HG02970 (cell line): Measurements from ENCODE around the gene EPM2A.
"Not testable (repeated sequence)": the region's sequence is repeated elsewhere in the genome, so short reads cannot be mapped to it uniquely, and the experiment has no call there.

Experiments used
- ATAC-seq: cut with Tn5 transposase; IDR thresholded peaks from one replicate; pipeline ENCODE4 v1.9.1; 2021; ENCODE audit warnings: mild to moderate bottlenecking, moderate library complexity, moderate number of reproducible peaks; ENCODE audit not compliant: unreplicated experiment, low FRiP score

EPM2A gene

DNA sequence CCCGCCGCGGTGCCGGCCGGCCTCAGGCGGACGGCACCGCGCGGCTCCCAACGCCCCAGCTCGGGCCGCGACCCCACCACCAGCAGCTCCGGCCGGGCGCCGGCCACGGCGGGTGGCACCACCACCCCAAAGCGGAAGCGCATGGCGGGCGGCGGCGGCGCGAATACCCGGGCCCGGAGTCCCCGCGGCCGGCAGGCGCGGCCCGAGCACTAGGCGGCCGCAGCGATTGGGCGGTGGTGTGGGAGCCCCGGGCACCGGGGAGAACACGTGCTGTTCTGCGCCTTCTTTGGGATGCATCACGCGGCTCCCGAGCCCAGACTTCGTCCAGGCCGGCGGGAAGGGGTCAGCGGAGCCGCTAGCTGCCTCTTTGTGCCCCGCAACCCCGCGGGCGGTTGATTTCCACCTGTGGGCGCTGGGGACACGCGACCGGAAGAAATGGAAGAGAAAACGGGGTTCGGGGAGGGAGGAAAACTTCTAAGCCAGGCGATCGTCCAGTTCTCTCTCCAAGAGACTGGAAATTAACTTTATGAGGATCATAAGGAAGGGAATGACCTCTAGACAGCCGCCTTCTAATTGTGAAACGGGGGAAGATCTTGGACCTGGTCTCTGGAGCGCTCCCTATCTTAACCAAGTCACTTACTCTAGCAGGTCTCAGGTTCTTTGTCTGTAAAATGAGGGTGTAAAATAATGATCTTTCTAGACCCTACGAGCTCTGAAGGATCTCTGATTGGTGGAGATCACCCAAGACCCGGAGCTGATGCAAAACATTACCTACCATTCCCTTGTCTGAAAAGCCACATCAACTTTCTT lies at the start of gene EPM2A:
Gene EPM2A (minus strand): TSS at position 165 of the 810 bp plus-strand sequence. CDS start 22 bp downstream, at position 143.
- ATAC-seq, result peak; percentile 72

DNA sequence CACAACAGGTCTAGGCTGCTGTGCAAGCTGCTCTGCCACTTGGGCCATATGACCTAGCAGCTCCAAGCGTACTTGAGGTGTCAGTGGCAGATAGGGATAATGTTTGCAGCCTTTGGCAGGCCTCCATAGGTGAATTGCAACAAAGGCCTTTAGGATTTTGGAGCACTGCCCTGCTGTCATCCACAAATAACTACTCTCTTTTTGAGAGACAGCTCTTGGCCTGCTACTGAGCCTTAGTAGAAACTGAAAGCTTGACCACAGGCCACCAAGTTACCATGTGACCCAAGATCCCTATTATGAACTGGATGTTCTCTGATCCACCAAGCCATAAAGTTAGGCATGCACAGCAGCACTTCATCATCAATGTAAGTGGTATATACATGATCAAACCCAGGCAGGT lies 49.4 kb upstream of the EPM2A start:
- ATAC-seq, result no peak

DNA sequence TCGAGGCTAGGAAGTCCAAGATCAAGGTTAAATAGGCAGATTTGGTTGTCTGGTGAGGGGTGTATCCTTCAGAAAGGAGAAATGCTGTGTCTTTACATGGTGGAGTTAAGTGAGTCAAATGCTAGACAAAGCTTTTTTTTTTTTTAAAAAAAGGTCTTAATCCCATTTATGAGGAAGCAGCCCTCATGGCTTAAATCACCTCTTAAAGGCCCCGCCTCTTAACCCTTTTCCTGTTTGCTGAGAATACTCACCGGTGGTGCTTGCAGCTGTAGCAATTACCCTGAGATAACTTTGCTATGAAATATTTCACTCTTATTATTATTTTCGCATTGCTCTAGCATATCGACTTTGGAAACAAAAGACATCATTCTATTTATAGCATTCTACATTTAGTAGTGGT lies 48.5 kb upstream of the EPM2A start:
- no peak for ATAC-seq

DNA sequence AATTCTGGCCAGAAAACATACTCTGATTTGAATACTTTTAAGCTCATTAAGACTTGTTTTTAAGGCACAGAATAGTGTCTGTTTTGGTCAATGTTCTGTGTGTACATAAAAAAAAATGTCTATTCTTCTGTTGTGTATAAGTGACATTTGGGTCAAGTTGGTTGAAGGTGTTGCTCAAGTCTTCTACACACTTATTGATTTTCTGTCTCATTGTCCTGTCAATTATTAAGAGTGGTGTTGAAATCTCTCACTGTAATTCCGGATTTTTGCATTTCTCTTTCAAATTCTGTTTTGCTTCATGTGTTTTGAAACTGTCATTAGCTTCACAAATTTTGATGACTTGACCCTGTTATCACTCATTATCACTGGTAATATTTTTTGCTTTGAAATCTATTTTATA lies 37.5 kb upstream of the EPM2A start:
- no peak for ATAC-seq

DNA sequence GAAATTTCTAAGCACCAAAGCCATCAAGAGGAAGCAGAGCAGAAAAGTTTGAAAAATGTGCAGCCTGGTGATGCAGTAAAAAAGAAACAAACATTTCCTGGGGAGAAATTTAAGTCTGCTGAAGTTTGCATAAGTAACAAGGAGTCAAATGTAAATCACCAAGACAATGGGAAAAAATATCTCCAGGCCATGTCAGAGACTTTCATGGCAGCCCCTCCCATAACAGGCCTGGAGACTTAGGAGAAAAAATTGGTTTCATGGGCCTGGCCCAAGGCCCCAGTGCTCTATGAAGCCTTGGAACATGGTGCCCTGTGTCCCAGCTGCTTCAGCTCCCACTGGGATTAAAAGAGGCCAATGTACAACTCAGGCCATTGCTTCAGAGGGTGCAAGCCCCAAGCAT lies 30.1 kb upstream of the EPM2A start:
- ATAC-seq, result no peak

DNA sequence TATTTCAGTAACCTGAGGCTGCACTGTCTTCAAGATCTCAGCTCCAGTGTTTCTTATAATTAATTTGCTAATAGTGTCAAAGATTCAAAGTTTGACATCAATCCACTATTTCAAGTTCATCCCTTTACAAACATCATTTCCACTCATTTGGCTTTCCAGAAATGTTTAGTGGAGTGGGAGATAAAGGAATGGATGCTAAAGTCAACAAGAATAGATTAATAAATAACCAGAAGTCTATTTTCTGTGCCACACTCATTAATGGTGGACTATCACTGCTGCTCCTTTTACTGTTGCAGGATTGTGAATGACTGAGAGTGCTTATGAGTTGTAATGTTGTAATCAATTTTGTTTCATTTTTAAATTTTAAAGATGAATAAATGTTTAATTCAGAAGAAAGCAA lies 28.4 kb upstream of the EPM2A start:
- no peak for ATAC-seq

DNA sequence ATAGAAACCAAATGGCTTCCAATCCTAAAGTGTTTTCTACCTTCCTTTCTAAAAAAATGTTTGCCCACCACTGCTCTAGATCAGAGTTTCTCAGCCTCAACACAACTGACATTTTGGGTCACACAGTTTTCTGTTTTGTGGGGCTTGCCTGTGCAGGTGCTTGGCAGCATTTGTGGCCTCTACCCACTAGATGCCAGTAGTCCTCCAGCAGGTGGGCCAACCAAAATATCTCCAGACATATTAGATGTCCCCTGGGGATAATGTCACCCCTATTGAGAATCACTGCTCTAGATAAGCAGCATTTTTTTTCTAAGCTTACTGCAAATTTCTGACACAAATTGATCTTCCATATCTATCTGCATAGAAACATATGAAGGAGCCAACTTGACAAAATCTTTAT lies 26.3 kb upstream of the EPM2A start:
- no peak for ATAC-seq

DNA sequence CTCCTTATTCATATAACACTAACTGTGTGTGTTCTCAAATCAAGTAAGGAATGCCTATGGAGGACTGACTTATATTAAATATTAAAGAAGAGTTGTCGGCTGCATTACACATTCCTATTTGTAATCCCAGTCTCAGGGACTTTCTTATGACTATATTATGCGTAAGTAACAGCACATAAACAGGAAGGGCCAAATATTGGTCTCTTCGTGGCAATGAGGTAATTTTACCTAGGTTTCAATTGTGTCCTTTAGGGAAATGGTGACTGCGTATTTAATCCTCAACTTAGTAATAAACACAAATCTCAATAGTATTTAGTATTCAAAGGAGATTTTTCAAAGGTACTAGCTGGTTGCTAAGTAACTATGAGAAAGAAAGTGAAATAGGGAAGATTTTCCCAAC lies 22.8 kb upstream of the EPM2A start:
- ATAC-seq, result no peak

DNA sequence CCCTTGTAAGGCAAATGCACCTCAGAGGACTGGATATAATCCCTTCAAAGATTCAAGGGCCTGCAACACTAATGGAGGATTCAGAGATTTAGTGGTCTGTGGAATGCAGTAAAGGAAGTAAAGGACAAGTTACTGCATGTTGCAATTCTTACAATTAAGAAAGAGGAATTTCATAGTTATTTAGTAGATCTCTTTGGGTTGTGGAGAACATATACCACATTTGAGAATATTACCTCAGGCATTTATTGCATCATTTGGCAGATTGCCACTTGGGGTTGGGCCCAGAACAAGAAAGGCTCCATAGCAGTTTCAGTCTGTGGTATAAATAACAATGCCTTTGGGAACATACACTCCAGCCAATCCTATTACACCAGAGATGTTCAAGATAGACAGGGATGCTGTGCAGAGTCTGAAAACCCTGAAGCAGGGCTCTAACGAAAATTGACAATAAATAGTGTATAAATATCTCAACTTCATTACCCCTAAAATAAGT lies 20.9 kb upstream of the EPM2A start:
- no peak for ATAC-seq

DNA sequence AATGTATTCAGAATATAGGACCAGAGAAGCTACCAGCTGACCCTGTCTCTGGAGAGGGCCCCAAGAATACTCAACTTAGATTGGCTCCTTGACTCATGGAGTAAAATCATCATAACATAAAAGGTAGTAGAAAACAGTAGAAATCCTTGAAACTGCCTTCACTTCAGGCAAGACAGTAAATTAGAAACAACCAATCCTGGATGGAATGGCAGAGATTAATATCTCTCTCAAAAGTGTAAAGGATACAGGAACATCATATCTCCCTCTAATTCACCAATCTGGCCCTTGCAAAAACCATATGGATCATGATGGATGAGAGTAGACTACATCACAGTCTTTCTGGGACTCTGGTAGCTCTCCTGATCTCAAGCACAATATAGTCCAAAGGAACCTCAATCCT lies 20.4 kb upstream of the EPM2A start:
- no peak for ATAC-seq

DNA sequence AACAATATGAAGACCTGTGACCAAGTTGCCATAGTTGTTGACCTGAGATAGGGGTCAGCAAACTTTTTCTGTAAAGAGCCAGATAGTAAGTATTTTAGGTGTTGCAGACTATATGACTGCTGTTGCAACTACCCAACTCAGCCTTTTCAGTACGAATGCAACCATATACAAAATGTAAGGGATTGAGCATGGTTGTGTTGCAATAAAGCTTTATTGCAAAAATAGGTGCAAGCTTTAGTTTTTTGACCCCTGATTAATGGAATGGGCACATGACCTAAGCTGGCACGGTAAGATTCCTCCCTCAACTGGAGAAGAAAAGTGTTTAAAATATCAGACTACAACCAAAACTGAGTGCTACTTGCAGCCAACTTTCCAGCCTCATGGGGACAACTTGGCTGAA lies 17.3 kb upstream of the EPM2A start:
- ATAC-seq, result no peak

DNA sequence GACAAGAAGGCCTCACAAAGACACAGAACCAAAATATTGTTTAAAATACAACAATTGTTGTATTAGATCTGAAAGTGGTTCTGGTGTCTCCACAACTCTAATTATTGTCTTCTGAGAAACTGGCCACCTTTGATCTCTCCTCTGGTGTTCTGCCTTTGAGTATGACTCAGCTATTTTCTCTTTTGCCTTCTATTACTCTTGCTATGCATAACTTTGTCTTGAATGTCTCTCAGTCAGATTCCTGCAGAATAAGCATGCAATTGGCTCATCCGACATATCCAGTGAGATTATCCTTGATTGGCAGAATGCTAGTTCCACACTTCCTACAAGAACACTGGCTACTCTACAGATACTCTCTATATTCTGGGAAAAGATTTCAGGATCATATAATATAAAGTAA lies 14.3 kb upstream of the EPM2A start:
- ATAC-seq, result no peak

DNA sequence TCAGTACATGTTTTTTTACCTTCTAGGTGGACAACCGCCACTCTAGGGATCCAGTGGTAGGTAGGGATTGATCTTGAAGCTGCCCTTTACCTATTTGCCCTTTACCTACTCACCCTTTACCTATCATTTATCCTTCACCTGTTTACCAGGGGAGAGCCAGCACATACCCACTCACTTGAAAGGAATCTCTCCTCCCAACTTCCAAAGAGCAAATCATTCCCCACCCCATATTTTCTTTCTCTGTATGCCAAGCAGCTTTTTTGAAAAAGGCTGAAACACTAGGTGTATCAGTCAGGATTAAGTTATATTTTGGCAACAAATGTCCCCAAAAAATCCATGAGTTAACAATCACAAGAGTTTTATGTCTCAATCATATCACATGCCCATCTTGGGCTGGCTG lies 10.5 kb upstream of the EPM2A start:
- ATAC-seq, result no peak

DNA sequence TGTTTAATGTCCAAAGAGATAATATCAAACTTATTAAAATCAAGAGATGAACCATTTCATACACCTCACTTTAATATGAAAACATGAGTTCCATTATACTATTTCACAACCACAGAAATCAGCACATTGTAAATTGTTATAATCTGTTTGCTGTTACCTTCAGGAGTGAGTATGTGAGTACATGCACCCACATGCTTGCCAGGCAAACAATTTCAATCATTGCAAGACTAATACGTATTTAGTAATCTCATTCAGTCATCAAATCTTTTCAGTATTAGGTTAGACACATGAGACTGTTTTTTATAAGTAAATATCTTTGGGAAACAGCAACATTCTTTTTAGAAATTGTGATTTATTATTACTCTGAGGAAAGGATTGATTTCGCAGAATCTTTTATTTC lies 9.3 kb upstream of the EPM2A start:
- no peak for ATAC-seq

DNA sequence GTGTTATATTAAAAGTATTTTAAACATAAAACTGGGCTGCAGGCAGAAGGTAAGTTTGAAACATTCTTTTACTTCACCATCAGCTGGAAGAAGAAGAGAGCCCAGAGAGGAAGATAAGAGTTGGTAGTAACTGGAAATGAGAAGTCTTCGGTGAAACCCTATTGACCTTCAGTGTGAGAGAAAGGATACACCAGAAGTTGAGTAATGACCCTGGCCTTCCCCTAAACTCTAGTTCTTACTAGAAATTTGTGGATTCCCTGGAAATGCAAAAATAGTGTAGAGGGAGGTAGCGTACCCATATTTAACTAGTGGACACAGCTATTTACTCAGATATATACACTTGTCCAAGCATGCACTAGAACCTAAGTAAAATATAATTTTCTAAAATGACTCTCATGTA lies 8.0 kb upstream of the EPM2A start:
- no peak for ATAC-seq

DNA sequence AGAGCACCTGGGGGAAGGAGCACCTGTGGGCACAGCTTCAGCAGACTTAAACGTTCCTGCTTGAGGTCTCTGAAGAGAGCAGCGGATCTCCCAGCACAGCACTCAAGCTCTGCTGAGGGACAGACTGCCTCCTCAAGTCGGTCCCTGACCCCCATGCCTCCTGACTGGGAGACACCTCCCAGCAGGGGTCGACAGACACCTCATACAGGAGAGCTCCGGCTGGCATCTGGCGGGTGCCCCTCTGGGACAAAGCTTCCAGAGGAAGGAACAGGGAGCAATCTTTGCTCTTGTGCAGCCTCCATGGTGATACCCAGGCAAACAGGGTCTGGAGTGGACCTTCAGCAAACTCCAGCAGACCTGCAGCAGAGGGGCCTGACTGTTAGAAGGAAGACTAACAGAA lies 7.2 kb upstream of the EPM2A start:
- ATAC-seq, result not testable (repeated sequence)

DNA sequence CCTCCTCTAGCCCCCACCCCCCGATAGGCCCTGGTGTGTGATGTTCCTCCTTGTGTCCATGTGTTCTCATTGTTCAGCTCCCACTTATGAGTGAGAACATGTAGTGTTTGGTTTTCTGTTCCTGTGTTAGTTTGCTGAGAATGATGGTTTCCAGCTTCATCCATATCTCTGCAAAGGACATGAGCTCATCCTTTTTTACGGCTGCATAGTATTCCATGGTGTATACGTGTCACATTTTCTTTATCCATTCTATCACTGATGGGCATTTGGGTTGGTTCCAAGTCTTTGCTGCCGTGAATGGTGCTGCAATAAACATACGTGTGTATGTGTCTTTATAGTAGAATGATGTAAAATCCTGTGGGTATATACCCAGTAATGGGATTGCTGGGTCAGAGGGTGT lies 4.4 kb upstream of the EPM2A start:
- not testable (repeated sequence) for ATAC-seq

DNA sequence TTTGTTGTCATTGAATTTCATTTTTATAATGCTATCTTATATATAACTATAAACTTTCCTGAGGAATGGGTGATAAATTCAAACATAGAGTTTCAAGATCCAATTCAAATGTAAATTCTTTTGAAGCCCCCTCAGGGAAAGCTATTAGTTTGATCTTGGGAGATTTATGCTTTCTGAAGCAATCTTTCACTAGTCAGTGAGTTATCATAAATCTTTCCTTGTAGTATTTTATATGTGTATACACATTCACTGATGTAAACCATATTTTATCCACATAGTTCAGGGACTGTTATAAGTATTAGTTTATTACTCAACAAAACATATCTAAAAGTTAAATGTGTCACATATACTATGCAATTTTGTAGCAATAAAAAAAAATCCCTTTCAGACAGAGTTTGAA lies 2.9 kb upstream of the EPM2A start:
- no peak for ATAC-seq

DNA sequence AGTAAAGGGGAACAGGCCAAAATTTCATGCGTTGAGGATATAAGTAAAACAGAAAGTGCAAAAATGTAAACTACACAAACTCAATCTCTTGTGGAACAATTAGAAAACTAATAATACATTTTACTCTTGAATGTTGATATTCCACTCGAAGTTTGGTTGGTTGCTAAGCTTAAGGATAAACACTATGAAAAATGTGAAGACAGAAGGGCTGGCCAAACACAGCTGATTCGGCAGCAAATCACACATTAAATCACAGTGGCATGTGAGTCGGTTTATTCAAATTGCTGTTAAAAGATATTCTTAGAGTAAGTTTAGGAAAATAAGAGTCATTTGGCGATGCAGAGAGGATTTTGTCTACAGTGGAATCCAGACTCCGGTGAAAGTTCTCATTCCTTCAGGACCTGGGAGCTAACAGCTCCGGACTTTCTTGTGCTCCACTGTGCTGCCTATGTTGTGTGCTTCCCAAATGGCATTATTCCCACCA lies 1.4 kb upstream of the EPM2A start:
- ATAC-seq, result no peak

DNA sequence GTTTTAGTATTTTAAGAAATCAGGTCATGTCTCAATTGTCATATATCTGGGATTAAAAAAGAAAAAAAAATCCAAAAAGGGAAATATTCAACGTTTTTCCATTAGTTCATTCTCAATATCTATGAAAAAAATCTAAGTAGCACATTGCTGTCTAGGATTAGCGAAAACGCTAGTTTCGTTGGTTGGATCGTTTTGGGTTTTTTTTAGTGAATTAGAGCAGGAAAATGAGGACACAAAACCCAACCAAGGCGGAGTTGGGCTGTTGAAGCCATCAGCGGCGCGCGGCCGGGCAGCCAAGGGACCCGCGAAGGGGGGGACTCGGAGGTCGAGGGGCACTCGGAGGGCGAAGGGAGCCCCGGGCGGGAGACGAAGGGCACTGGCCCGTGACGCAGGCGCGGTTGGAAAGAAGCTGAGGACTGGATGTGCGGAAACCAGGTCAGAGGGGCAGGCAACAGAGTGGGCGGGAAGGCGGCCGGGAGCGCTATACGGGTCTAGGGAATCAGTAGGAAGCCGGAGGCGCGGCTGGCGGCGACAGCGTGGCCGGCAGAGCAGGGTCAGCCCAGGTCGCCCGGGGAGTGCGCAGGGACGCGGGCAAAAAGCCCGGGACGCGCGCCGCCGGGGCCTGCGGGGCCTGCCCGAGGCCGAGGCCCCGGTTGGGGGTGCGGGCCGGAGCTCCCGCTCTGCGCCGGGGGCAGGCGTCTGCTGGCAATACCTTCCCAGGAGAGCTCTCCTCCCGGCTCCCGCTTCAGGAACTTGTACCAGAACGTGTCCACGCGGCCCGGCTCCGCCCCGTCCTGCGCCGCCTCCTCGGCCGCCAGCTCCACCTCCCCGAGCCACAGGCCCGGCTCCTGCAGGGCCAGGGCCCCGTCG lies 599 bp downstream of the EPM2A start:
- peak; percentile 64 for ATAC-seq

DNA sequence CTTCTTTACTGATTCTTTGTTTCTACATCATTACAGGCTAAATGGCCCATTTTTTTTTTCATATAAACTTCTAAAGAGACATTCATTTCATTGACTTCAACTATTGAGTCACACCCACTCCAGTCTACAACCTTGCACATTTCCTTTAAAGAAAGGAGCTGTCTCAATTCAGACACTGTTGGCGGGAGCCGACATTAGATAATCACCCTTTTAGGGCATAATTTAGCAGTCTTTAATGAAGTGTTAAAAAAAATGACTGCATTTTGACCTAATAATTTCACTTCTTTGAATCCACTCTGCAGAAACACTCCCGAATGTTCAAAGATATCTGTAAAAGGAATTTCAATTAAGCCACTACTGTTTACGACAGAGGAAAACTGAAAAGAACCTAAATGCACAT lies 1.5 kb downstream of the EPM2A start:
- ATAC-seq, result no peak
